ENCODE data around the gene MAS1.

Gene MAS1

DNA sequence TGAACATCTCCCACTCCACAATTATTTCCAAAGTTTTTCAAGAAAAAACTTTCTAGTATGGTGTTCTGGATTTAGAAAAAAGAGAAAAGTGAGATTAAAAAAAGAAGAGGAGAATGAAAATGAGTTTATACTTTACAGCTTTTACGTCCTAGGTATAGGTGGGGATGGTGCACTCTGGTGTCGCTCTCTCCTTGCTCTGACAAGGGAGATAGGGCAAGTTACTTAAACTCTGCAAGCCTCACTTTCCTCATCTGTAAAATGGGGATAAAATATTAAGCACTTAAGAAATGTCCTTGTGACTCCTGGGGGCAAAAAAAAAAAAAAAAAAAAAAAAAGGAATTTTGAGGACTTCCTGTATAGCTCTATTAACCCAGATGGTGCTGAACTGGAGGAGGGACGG, 4.5 kb upstream of the MAS1 start:
- TF ChIP-seq, protein P1, sequence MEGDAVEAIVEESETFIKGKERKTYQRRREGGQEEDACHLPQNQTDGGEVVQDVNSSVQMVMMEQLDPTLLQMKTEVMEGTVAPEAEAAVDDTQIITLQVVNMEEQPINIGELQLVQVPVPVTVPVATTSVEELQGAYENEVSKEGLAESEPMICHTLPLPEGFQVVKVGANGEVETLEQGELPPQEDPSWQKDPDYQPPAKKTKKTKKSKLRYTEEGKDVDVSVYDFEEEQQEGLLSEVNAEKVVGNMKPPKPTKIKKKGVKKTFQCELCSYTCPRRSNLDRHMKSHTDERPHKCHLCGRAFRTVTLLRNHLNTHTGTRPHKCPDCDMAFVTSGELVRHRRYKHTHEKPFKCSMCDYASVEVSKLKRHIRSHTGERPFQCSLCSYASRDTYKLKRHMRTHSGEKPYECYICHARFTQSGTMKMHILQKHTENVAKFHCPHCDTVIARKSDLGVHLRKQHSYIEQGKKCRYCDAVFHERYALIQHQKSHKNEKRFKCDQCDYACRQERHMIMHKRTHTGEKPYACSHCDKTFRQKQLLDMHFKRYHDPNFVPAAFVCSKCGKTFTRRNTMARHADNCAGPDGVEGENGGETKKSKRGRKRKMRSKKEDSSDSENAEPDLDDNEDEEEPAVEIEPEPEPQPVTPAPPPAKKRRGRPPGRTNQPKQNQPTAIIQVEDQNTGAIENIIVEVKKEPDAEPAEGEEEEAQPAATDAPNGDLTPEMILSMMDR (IDR thresholded peaks at IDR 0.05): no peak

DNA sequence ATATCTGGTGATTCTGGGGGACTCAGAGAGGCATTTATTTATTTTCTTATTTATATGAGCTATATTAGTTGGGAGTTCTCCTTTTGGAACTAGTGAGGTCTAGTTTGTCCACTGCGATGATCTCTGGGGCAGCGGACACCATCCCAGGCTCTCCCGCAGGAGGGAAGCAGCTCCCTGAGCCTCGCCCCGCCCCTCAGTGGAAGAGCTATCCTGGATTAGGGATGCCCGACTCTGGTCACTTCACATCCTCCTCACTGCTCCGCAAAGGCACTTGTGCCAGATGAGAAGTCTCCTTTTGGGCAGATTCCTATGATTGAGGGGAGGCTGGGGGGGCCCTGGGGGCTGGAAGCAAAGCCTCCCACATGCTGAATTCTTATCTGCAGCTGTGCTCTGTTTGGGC, 3.6 kb upstream of the MAS1 start:
- TF ChIP-seq, protein P1 (IDR thresholded peaks at IDR 0.05): no peak

DNA sequence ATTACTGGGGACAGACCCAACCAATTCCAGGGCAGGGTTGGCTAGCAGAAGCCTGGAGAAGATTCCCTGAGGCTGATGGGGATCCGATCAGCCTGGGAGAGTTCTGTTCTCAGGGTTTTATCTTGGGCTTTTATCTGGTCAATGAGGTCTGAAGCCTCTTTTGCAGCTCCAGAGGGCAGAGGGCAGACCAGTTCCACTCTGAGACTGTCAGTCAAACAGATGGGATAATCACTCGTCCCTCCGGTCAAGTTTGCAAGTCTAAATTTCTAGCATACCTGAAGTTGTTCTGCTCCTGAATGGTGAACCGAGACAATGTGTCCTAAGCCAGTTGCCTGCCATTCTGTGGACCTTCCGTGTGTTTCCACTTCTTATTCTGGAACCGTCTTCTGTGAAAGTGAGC, 3.0 kb upstream of the MAS1 start:
- TF ChIP-seq, protein P1 (IDR thresholded peaks at IDR 0.05): no peak

DNA sequence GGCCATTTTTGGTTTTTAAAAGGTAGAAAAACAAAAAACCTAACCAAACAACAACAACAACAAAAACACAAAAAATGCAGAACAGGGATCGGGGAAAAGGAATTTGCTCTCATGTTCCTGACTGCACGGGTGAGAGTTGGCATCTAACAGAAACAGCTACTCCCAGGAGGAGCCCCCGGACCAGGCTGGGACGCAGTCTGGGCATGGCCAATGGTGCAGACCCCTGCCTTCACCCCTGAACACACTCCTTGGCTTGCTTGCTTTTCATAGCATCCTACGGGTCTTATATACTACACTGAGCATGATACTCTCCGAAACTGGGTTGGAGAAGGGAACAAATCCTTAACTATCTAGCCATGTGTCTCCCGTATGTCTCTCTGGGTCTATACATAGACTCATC, 587 bp upstream of the MAS1 start:
- TF ChIP-seq, protein P1 (IDR thresholded peaks at IDR 0.05): no peak

DNA sequence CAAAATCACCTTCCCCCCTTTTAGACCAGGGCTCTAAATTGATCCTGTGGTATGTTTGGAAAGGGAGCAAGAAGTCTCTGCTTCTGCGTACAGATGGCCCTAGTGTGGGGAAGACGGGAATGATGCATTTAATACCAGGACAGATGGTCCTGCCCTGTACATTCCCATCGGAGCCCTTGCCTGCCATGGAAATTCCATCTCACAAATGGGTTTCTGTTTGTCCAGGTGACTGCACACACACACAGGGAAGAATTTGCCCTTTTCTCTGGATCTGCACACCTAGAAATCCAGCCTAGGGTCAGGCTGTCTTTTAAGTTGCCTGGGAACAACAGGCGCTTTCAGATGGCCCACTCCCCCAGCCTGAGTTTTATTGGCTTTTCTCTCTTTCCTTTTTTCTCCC, 1.3 kb downstream of the MAS1 start:
- TF ChIP-seq, protein P1 (IDR thresholded peaks at IDR 0.05): no peak

DNA sequence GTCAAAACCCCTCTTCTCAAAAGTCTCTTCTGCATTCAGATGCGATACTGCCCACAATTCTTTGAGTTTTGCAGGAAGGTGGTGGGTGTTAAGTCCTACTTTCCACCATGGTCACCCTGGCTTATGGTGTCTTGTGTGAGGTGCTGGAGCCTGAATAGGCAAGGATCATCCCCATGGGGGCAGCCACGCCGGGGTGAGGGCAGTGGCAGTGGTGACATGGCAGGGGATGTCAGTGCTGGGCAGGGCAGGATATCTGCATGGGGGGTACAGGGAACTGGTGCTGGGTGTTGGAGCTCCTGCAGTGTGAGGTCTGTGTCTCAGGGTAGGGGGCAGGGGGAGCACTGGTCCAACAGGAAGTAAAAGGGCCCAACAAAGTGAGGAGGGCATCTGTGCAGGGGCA, 2.3 kb downstream of the MAS1 start:
- TF ChIP-seq, protein P1 (IDR thresholded peaks at IDR 0.05): no peak

DNA sequence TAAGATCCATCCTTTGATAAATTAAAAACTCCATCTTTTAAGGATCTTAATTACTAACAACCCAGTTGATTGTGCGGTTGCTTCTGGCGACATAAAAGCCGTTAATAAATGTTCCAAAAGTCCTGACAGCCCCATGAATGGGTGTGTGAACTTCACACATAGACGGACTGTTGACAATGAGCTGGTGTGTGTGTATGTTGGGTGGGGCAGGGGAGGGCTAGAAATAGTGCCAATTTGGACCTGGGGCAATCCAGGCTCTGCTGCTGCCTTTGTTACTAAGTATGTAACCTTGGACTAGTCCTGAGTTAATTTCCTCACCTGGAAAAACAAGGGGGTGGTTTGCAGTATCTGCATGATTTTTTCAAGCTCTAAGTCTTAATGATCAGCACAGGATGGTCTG, 4.2 kb downstream of the MAS1 start:
- TF ChIP-seq, protein P1 (IDR thresholded peaks at IDR 0.05): no peak

DNA sequence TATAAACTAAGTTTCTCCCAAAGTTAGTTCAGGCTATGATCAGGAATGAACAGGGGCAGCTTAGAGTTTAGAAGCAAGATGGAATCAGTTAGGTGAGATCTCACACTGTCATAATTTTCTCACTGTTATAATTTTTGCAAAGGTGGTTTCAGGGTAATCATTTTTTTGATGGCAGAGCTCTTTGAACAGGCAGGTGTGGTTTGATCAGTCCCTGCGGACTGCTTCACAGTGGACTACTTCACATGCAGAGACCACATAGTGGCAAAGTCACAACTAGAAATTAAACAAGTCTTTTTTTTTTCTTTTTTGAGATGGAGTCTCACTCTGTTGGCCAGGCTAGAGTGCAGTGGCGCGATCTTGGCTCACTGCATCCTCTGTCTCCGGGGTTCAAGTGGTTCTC, 6.8 kb downstream of the MAS1 start:
- TF ChIP-seq, protein P1 (IDR thresholded peaks at IDR 0.05): no peak

Data from LNCAP (cell line).